ENCODE data around the gene MLX.

The MLX gene

GRCh38 chr17:42573095-42573494, 6.2 kb downstream of the MLX start:
- no peaks in the 10 kb centered on the region for H3K27me3 ChIP-seq (ENCODE audit: insufficient read depth, poor library complexity, severe bottlenecking)
- DNase-seq (ENCODE audit: low read depth in 1 of 2, low spot score in 1 of 2), result peak in 1 of 2 experiments; percentile 52
- H3K27ac ChIP-seq (replicated peaks), result no peak overlapping the region
- no peak overlapping the region for H3K4me3 ChIP-seq (replicated peaks; ENCODE audit: insufficient read depth, low read length)
- TF ChIP-seq, protein P1, sequence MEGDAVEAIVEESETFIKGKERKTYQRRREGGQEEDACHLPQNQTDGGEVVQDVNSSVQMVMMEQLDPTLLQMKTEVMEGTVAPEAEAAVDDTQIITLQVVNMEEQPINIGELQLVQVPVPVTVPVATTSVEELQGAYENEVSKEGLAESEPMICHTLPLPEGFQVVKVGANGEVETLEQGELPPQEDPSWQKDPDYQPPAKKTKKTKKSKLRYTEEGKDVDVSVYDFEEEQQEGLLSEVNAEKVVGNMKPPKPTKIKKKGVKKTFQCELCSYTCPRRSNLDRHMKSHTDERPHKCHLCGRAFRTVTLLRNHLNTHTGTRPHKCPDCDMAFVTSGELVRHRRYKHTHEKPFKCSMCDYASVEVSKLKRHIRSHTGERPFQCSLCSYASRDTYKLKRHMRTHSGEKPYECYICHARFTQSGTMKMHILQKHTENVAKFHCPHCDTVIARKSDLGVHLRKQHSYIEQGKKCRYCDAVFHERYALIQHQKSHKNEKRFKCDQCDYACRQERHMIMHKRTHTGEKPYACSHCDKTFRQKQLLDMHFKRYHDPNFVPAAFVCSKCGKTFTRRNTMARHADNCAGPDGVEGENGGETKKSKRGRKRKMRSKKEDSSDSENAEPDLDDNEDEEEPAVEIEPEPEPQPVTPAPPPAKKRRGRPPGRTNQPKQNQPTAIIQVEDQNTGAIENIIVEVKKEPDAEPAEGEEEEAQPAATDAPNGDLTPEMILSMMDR (IDR thresholded peaks at IDR 0.05; ENCODE audit: insufficient read depth, low read length), result no peak
- peak; percentile 20; the same call in 1 of the 2 replicates for TF ChIP-seq SPI1 (IDR thresholded peaks at IDR 0.05; ENCODE audit: borderline replicate concordance, low read depth)

GRCh38 chr17:42574463-42574862, 7.6 kb downstream of the MLX start:
- no peak overlapping the region for H3K27ac ChIP-seq (replicated peaks)
- no peak overlapping the region for H3K4me3 ChIP-seq (replicated peaks; ENCODE audit: insufficient read depth, low read length)
- DNase-seq (ENCODE audit: low read depth in 1 of 2, low spot score in 1 of 2), result no peak
- no peaks in the 10 kb centered on the region for H3K27me3 ChIP-seq (ENCODE audit: insufficient read depth, poor library complexity, severe bottlenecking)
- TF ChIP-seq, protein P1 (IDR thresholded peaks at IDR 0.05; ENCODE audit: insufficient read depth, low read length), result no peak
- TF ChIP-seq GABPA (IDR thresholded peaks at IDR 0.05; ENCODE audit: low read depth) (no peak), SPI1 (IDR thresholded peaks at IDR 0.05; ENCODE audit: borderline replicate concordance, low read depth) (no peak), POLR2AphosphoS5 (IDR thresholded peaks at IDR 0.05; ENCODE audit: low read depth) (no peak)
- TF ChIP-seq, protein P2, sequence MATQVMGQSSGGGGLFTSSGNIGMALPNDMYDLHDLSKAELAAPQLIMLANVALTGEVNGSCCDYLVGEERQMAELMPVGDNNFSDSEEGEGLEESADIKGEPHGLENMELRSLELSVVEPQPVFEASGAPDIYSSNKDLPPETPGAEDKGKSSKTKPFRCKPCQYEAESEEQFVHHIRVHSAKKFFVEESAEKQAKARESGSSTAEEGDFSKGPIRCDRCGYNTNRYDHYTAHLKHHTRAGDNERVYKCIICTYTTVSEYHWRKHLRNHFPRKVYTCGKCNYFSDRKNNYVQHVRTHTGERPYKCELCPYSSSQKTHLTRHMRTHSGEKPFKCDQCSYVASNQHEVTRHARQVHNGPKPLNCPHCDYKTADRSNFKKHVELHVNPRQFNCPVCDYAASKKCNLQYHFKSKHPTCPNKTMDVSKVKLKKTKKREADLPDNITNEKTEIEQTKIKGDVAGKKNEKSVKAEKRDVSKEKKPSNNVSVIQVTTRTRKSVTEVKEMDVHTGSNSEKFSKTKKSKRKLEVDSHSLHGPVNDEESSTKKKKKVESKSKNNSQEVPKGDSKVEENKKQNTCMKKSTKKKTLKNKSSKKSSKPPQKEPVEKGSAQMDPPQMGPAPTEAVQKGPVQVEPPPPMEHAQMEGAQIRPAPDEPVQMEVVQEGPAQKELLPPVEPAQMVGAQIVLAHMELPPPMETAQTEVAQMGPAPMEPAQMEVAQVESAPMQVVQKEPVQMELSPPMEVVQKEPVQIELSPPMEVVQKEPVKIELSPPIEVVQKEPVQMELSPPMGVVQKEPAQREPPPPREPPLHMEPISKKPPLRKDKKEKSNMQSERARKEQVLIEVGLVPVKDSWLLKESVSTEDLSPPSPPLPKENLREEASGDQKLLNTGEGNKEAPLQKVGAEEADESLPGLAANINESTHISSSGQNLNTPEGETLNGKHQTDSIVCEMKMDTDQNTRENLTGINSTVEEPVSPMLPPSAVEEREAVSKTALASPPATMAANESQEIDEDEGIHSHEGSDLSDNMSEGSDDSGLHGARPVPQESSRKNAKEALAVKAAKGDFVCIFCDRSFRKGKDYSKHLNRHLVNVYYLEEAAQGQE (IDR thresholded peaks at IDR 0.05; ENCODE audit: insufficient replicate concordance, low read depth), result no peak

DNA sequence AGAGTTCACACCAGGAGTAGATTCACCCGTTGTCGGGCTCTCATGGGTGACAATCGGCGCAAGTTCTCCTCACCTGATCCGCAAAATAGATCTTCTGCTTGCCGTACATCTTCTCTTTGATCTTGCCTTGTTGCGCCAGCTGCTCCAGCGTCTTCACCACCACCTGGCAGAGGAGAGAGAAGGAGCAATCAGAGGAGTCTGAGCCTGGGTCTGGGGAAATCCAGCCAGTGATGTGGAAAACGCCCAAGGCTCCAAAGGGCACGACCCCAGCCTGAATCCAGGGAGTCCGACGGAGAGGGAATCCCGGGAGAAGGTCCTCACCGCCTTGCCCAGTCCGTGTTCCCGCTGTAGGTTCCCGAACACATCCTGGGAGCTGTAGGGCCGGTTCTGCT, 10.2 kb downstream of the MLX start:
- Histone ChIP-seq H3K27ac (replicated peaks) (peak overlapping the region; percentile 94), H3K4me3 (replicated peaks; ENCODE audit: insufficient read depth, low read length) (peak overlapping the region; percentile 92), H3K27me3 (ENCODE audit: insufficient read depth, poor library complexity, severe bottlenecking) (no peaks in the 10 kb centered on the region)
- DNase-seq (ENCODE audit: low read depth in 1 of 2, low spot score in 1 of 2), result no peak
- no peak for TF ChIP-seq GABPA (IDR thresholded peaks at IDR 0.05; ENCODE audit: low read depth)
- no peak for TF ChIP-seq SPI1 (IDR thresholded peaks at IDR 0.05; ENCODE audit: borderline replicate concordance, low read depth)
- TF ChIP-seq, protein P2 (IDR thresholded peaks at IDR 0.05; ENCODE audit: insufficient replicate concordance, low read depth), result no peak
- TF ChIP-seq POLR2AphosphoS5 (IDR thresholded peaks at IDR 0.05; ENCODE audit: low read depth), result no peak; the same call in 1 of the 2 replicates
- TF ChIP-seq, protein P1 (IDR thresholded peaks at IDR 0.05; ENCODE audit: insufficient read depth, low read length), result no peak
